Esophagus muscularis mucosa (tissue), 4 donors: ENCODE measurements around the gene MTO1. TPM values are rescaled to one million over a fixed set of nuclear protein-coding genes. Genes with fewer than 3 reads are reported as not detected.
"Not testable (repeated sequence)": the region's sequence is repeated elsewhere in the genome, so short reads cannot be mapped to it uniquely, and the experiment has no call there.

ENCODE experiments used
- DNase-seq: peaks from one replicate; pipeline ENCODE4 v3.0.0-alpha.2; 2017; ENCODE audit errors: extremely low spot score
- H3K27ac ChIP-seq, 4 donors: fragments of 200-600 bp; sonication (generic); replicated peaks in 1 of 4; 1 replicate in 3 of 4; 2 replicates in 1 of 4; pipeline ENCODE4 v1.5.1; 2016 to 2019; ENCODE audit warnings: mild to moderate bottlenecking in 1 of 4
- H3K27me3 ChIP-seq, 4 donors: fragments of 200-600 bp; sonication (generic); one replicate each; pipeline versions ENCODE4 v1.5.1 to v1.6.0; 2016 to 2019
- H3K36me3 ChIP-seq, 4 donors: fragments of 200-600 bp; sonication (generic); one replicate each; pipeline ENCODE4 v1.5.1; 2016 to 2019
- H3K4me1 ChIP-seq, 4 donors: fragments of 200-600 bp; sonication (generic); one replicate each; pipeline ENCODE4 v1.5.1; 2016 to 2019
- H3K4me3 ChIP-seq, 4 donors: fragments of 200-600 bp; sonication (generic); 1 replicate in 2 of 4; 2 replicates in 2 of 4; pipeline ENCODE4 v1.5.1; 2016 to 2019; ENCODE audit warnings: mild to moderate bottlenecking in 4 of 4, moderate library complexity in 1 of 4
- H3K9me3 ChIP-seq, 4 donors: fragments of 200-600 bp; sonication (generic); 1 replicate in 3 of 4; 2 replicates in 1 of 4; pipeline ENCODE4 v1.5.1; 2016 to 2019
- EP300 ChIP-seq: sonication (generic); formaldehyde crosslinking; IDR thresholded peaks from one replicate; pipeline ENCODE4 v1.6.1; 2017; ENCODE audit warnings: antibody characterized with exemption
- POLR2A ChIP-seq: fragments of 450-650 bp; IDR thresholded peaks from one replicate; pipeline ENCODE4 v1.6.1; 2017; ENCODE audit warnings: antibody characterized with exemption, moderate library complexity, mild to moderate bottlenecking, low read depth
- POLR2AphosphoS5 ChIP-seq, 2 donors: sonication (generic); formaldehyde crosslinking; IDR thresholded peaks; one replicate each; pipeline ENCODE4 v1.6.1; 2017; ENCODE audit warnings: antibody characterized with exemption in 2 of 2
- WGBS: methylation state at CpG from one replicate; pipeline ENCODE4 v1.1.5; 2018; 5-methylcytosine and 5-hydroxymethylcytosine counted together
- intact Hi-C: fragments of 100-400 bp; cut with DNase I; formaldehyde crosslinking; loops from one replicate; pipeline ENCODE4 v1.15.1; 2023
- total RNA-seq, 4 donors: library from RNA; depleted of rRNA; stranded (reverse); fragments of >200 nt; gene quantifications; one replicate each; pipeline versions ENCODE4 v1.1.0 to v1.2.1, GENCODE V29; 2016
- TF ChIP-seq, protein P1 (sequence below), 3 experiments: fragments of 200-600 bp in 2 of 3; fragments of 450-650 bp in 1 of 3; sonication (generic) in 2 of 3; IDR thresholded peaks; one replicate each; pipeline ENCODE4 v1.5.1; 2017 to 2019; ENCODE audit warnings: antibody characterized with exemption in 3 of 3, mild to moderate bottlenecking in 2 of 3, moderate library complexity in 1 of 3

MTO1 gene
- total RNA-seq, 4 donors from 2014 or later, result 15.2 to 38.6 (median 25.7) TPM

DNA sequence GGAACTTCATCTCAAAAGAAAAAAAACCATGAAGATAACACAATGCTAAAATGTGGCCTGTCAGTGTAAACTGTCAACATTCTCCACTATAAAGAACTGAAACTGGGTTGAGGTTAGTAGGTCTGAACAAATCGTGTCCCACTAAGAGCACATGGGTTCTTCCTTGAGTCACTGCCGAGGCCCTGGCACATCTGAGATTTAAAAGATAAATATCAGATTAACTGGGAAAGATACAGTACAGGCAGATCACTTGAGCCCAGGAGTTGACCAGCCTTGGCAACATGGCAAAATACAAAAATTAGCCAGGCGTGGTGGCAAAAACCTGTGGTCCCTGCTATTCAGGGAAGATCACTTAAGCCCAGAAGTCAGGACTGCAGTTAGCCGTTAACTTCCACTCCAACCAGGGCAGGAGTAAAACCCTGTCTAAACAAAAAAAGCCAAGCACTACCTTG, 53.7 kb downstream of the MTO1 start:
- Histone ChIP-seq H3K4me1 (peaks cover 31 to 49% (median 48%) of the 10 kb centered on the region in 4 donors), H3K9me3 (no peaks in the 10 kb centered on the region), H3K4me3 (peak overlapping the region in 1 of 4 donors; percentile 6), H3K36me3 (peaks cover 32 to 65% (median 52%) of the 10 kb centered on the region in 4 donors), H3K27ac (peak overlapping the region; percentile 49 to 66 (median 56)), H3K27me3 (no peaks in the 10 kb centered on the region)
- intact Hi-C loops, result loop anchor here (2.0 to 10.0 kb wide), 2 partner anchors 96 to 220 kb away; no protein-coding TSS in a partner anchor
- no peak for DNase-seq
- no peak for TF ChIP-seq POLR2AphosphoS5 (IDR thresholded peaks at IDR 0.05)
- TF ChIP-seq, protein P1, sequence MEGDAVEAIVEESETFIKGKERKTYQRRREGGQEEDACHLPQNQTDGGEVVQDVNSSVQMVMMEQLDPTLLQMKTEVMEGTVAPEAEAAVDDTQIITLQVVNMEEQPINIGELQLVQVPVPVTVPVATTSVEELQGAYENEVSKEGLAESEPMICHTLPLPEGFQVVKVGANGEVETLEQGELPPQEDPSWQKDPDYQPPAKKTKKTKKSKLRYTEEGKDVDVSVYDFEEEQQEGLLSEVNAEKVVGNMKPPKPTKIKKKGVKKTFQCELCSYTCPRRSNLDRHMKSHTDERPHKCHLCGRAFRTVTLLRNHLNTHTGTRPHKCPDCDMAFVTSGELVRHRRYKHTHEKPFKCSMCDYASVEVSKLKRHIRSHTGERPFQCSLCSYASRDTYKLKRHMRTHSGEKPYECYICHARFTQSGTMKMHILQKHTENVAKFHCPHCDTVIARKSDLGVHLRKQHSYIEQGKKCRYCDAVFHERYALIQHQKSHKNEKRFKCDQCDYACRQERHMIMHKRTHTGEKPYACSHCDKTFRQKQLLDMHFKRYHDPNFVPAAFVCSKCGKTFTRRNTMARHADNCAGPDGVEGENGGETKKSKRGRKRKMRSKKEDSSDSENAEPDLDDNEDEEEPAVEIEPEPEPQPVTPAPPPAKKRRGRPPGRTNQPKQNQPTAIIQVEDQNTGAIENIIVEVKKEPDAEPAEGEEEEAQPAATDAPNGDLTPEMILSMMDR (IDR thresholded peaks at IDR 0.05), result no peak
- no peak for TF ChIP-seq EP300
- TF ChIP-seq POLR2A, result no peak
- 33% methylated on average over 4 of the region's 4 CpGs for WGBS

DNA sequence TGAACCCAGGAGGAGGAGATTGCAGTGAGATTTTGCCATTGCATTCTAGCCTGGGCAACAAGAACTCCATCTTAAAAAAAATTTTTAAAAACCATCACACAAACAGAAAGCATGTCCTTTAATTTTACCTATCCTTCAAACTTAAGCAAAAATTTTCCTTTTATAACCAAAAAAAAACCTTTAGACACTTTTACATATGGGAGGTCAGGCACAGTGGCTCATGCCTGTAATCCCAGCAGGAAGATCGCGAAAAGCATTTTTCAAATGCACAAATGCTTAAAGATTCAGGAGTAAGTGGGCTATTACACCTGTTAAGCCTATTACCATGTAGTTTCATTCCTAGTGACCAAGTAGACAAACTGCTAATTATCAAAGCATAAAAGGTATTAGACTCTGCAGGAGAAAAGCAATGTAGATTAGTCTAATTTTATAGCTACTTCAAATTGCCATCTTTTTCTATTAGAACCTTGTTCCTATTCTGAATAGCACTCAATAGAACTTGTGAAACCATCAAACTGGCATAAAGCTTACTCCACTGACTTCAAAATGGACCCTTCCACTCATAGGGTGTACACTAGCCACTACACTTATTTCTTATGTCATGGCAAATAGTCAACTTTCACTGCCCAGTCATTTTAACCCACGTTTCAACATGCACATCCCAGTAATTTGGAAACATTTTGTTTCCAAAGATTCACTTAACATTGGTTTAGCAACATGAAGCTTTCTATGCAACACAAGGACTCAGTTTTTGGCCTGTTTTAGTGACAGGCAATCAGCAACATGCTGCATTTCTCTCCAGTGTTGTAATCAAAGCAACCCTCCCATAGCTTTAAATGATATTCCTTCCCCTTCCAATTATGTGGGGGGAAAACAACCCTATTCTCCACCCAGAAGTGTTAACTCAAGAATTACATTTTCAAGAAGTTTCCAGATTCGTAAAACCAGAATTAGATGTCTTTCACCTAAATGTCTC, 55.3 kb downstream of the MTO1 start:
- WGBS, result 45% methylated on average over 4 of the region's 4 CpGs
- intact Hi-C loops, result loop anchor here (10.0 kb wide), 1 partner anchor 218 kb away; no protein-coding TSS in a partner anchor
- H3K36me3 ChIP-seq, result peaks cover 32 to 61% (median 52%) of the 10 kb centered on the region in 4 donors

DNA sequence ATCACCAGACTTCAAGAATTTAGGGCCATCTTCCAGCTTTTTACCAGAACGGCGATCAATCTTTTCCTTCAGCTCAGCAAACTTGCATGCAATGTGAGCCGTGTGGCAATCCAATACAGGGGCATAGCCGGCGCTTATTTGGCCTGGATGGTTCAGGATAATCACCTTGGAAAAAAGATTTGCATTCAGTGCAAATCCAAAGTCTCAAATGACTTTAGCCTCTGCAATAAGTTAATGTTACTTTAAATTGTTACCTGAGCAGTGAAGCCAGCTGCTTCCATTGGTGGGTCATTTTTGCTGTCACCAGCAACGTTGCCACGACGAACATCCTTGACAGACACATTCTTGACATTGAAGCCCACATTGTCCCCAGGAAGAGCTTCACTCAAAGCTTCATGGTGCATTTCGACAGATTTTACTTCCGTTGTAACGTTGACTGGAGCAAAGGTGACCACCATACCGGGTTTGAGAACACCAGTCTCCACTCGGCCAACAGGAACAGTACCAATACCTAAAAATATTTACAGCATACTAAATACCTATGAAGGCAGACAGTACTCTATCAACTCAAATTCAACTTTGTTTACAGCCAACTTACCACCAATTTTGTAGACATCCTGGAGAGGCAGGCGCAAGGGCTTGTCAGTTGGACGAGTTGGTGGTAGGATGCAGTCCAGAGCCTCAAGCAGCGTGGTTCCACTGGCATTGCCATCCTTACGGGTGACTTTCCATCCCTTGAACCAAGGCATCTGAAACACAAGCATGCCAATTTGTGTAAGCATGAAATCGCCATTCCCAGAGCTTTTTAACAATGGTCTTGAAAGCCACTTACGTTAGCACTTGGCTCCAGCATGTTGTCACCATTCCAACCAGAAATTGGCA, 56.8 kb downstream of the MTO1 start:
- Histone ChIP-seq H3K4me3 (peak overlapping the region; percentile 70 to 96 (median 89)), H3K36me3 (peaks cover 32 to 61% (median 49%) of the 10 kb centered on the region in 4 donors), H3K4me1 (peaks cover 42 to 65% (median 64%) of the 10 kb centered on the region in 4 donors), H3K27ac (peak overlapping the region; percentile 56 to 98 (median 98))
- DNase-seq, H3K27me3 ChIP-seq, H3K9me3 ChIP-seq: not testable (repeated sequence)
- intact Hi-C loops, result loop anchor here (10.0 kb wide), 1 partner anchor 216 kb away; no protein-coding TSS in a partner anchor
- WGBS, result 15% methylated on average over 14 of the region's 19 CpGs
- TF ChIP-seq POLR2AphosphoS5 (IDR thresholded peaks at IDR 0.05), result peak in 1 of 2 donors; percentile 54

More for the DNA sequence above, 55.3 kb downstream of the MTO1 start:
- DNase-seq, result no peak
- H3K4me3 ChIP-seq, result peak overlapping the region in 3 of 4 donors; percentile 14 to 31 (median 16)
- H3K27me3 ChIP-seq, result peaks cover 0 to 5% (median 0%) of the 10 kb centered on the region in 4 donors
- peaks cover 31 to 50% (median 49%) of the 10 kb centered on the region in 4 donors for H3K4me1 ChIP-seq
- TF ChIP-seq POLR2A, result no peak
- TF ChIP-seq POLR2AphosphoS5 (IDR thresholded peaks at IDR 0.05), result peak in 1 of 2 donors; percentile 48
- peak overlapping the region; percentile 49 to 61 (median 54) for H3K27ac ChIP-seq
- H3K9me3 ChIP-seq, result peaks cover 0 to 2% (median 0%) of the 10 kb centered on the region in 4 donors

DNA sequence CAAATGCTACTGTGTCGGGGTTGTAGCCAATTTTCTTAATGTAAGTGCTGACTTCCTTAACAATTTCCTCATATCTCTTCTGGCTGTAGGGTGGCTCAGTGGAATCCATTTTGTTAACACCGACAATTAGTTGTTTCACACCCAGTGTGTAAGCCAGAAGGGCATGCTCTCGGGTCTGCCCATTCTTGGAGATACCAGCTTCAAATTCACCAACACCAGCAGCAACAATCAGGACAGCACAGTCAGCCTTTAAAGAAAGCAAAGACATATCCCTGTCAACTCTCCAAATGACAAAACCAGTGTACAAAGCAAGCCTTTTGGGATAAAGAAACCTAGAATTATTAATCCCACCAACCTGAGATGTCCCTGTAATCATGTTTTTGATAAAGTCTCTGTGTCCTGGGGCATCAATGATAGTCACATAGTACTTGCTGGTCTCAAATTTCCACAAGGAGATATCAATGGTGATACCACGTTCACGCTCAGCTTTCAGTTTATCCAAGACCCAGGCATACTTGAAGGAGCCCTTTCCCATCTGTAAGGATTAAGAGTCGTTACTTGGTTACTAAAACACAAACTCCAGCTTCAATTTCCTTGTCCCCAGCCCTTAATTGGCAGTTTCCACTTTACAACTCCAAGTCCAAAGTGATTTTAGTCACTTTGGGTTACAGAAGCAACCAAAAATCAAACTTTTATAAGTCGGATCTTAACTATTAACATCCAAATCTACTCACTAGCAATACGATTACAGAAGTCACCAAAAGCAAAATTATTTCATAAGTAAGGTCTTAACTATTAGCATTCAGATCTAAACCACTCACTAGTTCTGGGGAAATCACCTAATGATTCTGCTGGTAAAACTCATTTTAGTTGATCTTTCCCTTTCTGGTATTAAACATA, 57.7 kb downstream of the MTO1 start:
- peak overlapping the region; percentile 70 to 96 (median 89) for H3K4me3 ChIP-seq
- H3K27me3 ChIP-seq, DNase-seq, H3K9me3 ChIP-seq: not testable (repeated sequence)
- H3K4me1 ChIP-seq, result peaks cover 42 to 74% (median 69%) of the 10 kb centered on the region in 4 donors
- WGBS, result 2% methylated on average over 8 of the region's 8 CpGs
- intact Hi-C loops, result loop anchor here (10.0 kb wide), 1 partner anchor 216 kb away; no protein-coding TSS in a partner anchor
- peaks cover 32 to 54% (median 49%) of the 10 kb centered on the region in 4 donors for H3K36me3 ChIP-seq
- H3K27ac ChIP-seq, result peak overlapping the region; percentile 97 to 98 (median 98)

DNA sequence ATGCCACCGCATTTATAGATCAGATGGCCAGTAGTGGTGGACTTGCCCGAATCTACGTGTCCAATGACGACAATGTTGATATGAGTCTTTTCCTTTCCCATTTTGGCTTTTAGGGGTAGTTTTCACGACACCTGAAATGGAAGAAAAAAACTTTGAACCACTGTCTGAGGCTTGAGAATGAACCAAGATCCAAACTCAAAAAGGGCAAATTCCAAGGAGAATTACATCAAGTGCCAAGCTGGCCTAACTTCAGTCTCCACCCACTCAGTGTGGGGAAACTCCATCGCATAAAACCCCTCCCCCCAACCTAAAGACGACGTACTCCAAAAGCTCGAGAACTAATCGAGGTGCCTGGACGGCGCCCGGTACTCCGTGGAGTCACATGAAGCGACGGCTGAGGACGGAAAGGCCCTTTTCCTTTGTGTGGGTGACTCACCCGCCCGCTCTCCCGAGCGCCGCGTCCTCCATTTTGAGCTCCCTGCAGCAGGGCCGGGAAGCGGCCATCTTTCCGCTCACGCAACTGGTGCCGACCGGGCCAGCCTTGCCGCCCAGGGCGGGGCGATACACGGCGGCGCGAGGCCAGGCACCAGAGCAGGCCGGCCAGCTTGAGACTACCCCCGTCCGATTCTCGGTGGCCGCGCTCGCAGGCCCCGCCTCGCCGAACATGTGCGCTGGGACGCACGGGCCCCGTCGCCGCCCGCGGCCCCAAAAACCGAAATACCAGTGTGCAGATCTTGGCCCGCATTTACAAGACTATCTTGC, 58.6 kb downstream of the MTO1 start:
- TF ChIP-seq POLR2AphosphoS5 (IDR thresholded peaks at IDR 0.05) (peak; percentile 1 to 74), POLR2A (peak; percentile 6)
- TF ChIP-seq, protein P1 (IDR thresholded peaks at IDR 0.05), result no peak
- H3K9me3 ChIP-seq, result peaks cover 0 to 2% (median 0%) of the 10 kb centered on the region in 4 donors
- peak overlapping the region; percentile 70 to 96 (median 89) for H3K4me3 ChIP-seq
- peaks cover 41 to 73% (median 64%) of the 10 kb centered on the region in 4 donors for H3K4me1 ChIP-seq
- DNase-seq, result no peak
- H3K27ac ChIP-seq, result peak overlapping the region; percentile 97 to 98 (median 98)
- WGBS, result 0% methylated on average over 20 of the region's 56 CpGs
- intact Hi-C loops, result loop anchor here (2.0 to 10.0 kb wide), 2 partner anchors 61 to 215 kb away; no protein-coding TSS in a partner anchor
- H3K27me3 ChIP-seq, result peaks cover 0 to 5% (median 0%) of the 10 kb centered on the region in 4 donors
- peaks cover 32 to 47% (median 43%) of the 10 kb centered on the region in 4 donors for H3K36me3 ChIP-seq
